Spleen (tissue), 7 donors: ENCODE results near the gene ABCC8.

Experiments
- CTCF ChIP-seq, 11 experiments: fragments of 200-600 bp in 7 of 11; fragments of 450-650 bp in 4 of 11; sonication (generic) in 4 of 11; IDR thresholded peaks in 8 of 11; conservative IDR thresholded peaks in 3 of 11; 1 replicate in 7 of 11; 2 replicates in 4 of 11; pipeline versions ENCODE4 v1.4.0 to v1.8.0; 2016 to 2021; ENCODE audit warnings: antibody characterized with exemption in 11 of 11, inconsistent platforms in 4 of 11, mild to moderate bottlenecking in 1 of 11
- POLR2A ChIP-seq, 3 donors: fragments of 450-650 bp; IDR thresholded peaks; one replicate each; pipeline ENCODE4 v1.5.1; 2017; ENCODE audit warnings: antibody characterized with exemption in 3 of 3, mild to moderate bottlenecking in 1 of 3
- POLR2AphosphoS5 ChIP-seq, 3 donors: sonication (generic); formaldehyde crosslinking; IDR thresholded peaks; one replicate each; pipeline ENCODE4 v1.5.1; 2017; ENCODE audit warnings: antibody characterized with exemption in 3 of 3
- donor health status: DM: no; HTN: no; CAD: no; lungs with moderate emphysema.
- donor health status: DM: no; HTN: no; CAD: no.
- donor health status: DM: no; HTN: no; CAD: no.

- TF ChIP-seq CTCF (IDR thresholded peaks at IDR 0.05 in 8 of 11, conservative IDR thresholded peaks at IDR 0.05 in 3 of 11): no peak
- TF ChIP-seq POLR2A (IDR thresholded peaks at IDR 0.05): no peak
- no peak for TF ChIP-seq POLR2AphosphoS5 (IDR thresholded peaks at IDR 0.05)
Observed at GRCh38 chr11:17403980-17404759, 72.5 kb downstream of the ABCC8 start.
